GM12801 (cell line): ENCODE results near the gene PDK2.

ENCODE experiments used
- TF ChIP-seq, protein P1 (sequence below): IDR thresholded peaks from one replicate; pipeline ENCODE4 v1.5.1; 2011; ENCODE audit warnings: control low read depth; ENCODE audit not compliant: insufficient read length; ENCODE audit errors: extremely low read depth

Gene PDK2

GRCh38 chr17:50133028-50133768 is 38.0 kb downstream of the PDK2 start:
- TF ChIP-seq, protein P1, sequence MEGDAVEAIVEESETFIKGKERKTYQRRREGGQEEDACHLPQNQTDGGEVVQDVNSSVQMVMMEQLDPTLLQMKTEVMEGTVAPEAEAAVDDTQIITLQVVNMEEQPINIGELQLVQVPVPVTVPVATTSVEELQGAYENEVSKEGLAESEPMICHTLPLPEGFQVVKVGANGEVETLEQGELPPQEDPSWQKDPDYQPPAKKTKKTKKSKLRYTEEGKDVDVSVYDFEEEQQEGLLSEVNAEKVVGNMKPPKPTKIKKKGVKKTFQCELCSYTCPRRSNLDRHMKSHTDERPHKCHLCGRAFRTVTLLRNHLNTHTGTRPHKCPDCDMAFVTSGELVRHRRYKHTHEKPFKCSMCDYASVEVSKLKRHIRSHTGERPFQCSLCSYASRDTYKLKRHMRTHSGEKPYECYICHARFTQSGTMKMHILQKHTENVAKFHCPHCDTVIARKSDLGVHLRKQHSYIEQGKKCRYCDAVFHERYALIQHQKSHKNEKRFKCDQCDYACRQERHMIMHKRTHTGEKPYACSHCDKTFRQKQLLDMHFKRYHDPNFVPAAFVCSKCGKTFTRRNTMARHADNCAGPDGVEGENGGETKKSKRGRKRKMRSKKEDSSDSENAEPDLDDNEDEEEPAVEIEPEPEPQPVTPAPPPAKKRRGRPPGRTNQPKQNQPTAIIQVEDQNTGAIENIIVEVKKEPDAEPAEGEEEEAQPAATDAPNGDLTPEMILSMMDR = no peak

- TF ChIP-seq, protein P1 = no peak
These were observed 38.6 kb downstream of the PDK2 start for GRCh38 chr17:50133769-50134099.

- TF ChIP-seq, protein P1 = no peak
These were observed 39.3 kb downstream of the PDK2 start for GRCh38 chr17:50134206-50135110.

GRCh38 chr17:50135316-50136095 is 40.4 kb downstream of the PDK2 start:
- TF ChIP-seq, protein P1 = no peak

DNA sequence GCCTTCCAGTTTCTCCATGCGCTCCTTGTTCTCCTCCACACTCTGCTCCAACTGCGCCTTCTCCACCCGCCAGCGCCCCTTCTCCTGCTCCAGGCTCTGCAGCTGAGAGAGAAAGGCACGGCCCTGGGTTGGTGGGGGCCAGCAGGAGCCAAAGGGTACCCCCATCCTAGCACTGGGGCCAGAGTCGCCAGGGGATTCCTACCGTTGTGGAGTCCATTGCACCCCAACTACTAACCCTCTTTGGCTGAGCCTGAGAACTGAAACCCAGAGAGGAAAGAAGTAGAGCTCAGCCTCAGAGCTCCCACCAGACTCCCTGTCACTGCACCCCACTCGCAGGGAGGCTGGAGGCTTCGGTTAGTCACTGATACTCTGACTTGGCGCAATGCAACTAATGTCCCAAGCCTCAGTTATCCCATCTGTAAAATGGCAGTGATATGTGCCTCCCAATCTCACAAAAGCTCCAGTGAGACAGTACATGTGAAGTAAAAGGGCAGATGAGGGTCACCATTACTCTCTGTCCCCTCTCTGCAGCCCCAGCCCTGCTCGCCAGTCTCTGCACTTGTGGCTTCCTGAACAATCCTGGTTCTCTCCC is 41.0 kb downstream of the PDK2 start:
- TF ChIP-seq, protein P1 = no peak

DNA sequence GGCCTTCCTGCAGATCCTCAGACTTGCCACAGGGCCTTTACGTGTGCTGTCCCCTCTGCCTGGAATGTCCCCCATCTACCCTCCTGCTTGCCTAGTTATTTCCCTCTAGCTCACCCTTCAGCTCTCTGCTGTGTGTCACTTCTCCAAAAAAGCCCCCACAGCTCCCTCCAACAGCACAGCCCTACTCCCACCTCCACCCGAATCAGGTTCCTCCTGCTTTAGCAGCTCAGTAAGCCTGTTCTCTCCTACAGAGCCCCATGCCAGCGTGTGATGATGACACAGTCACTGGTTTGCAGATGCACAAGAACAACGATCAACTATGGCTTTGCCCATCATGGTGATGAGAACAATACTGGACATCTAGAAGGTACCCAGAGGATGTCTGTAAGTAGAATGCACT is 41.9 kb downstream of the PDK2 start:
- TF ChIP-seq, protein P1 = no peak

DNA sequence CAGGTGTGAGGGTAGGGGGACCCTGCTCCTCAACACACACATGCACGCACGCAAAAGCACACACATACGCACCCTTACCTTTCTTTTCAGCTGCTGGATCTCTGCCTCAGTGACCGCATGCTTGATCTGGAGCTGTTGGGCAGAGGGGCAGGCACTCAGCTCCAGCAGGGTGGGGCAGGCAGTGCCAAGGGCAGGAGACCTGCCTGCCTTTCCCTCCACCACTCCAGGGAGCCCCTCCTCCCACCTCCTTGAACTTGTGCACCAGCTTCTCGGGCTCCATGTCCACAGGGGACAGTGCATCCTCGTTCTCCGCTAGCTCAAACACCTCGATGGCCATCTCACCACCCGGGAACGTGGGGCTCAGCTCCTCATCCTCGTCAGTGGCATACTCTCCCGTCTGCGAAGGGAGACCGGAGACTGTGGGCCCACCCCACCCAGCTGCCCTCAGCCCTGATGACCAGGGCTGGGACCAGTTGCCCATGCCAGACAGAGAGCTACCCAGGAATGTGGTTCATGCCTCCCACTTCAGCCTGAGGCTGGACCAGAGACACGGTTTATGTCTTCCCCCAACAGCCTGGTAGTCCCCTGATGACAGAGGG is 44.1 kb downstream of the PDK2 start:
- TF ChIP-seq, protein P1 = no peak
